ENCODE results near the gene ABCF3.

ABCF3 gene

GRCh38 chr3:184234224-184234623, 48.2 kb downstream of the ABCF3 start:
- no peak for DNase-seq

GRCh38 chr3:184234671-184235380, 48.8 kb downstream of the ABCF3 start:
- no peak for DNase-seq

GRCh38 chr3:184235381-184236032, 49.5 kb downstream of the ABCF3 start:
- DNase-seq: no peak

GRCh38 chr3:184236033-184236410, 50.0 kb downstream of the ABCF3 start:
- no peak for DNase-seq

- no peak for DNase-seq
Measured at GRCh38 chr3:184236636-184237035, 50.6 kb downstream of the ABCF3 start.

- no peak for DNase-seq
Measured at GRCh38 chr3:184237211-184237610, 51.2 kb downstream of the ABCF3 start.

- DNase-seq: no peak
Measured at GRCh38 chr3:184237807-184238206, 51.8 kb downstream of the ABCF3 start.

- no peak for DNase-seq
Measured at GRCh38 chr3:184238246-184238818, 52.3 kb downstream of the ABCF3 start.

- DNase-seq: no peak
Measured at GRCh38 chr3:184239221-184239620, 53.2 kb downstream of the ABCF3 start.

GRCh38 chr3:184239708-184240107, 53.7 kb downstream of the ABCF3 start:
- no peak for DNase-seq

- DNase-seq: no peak
Measured at GRCh38 chr3:184240384-184241140, 54.6 kb downstream of the ABCF3 start.

GRCh38 chr3:184241141-184241446, 55.1 kb downstream of the ABCF3 start:
- DNase-seq: no peak

- DNase-seq: no peak
Measured at GRCh38 chr3:184241447-184242296, 55.7 kb downstream of the ABCF3 start.

- no peak for DNase-seq
Measured at GRCh38 chr3:184242297-184242685, 56.3 kb downstream of the ABCF3 start.
